Measurements from ENCODE around the gene ARL13B.

GRCh38 chr3:93962798-93963197 is 17.2 kb upstream of the ARL13B start:
- no peak for TF ChIP-seq USF2 (CRISPR knock-in tag; IDR thresholded peaks at IDR 0.05)
- TF ChIP-seq CTCF (IDR thresholded peaks at IDR 0.05) = no peak
- no peak for TF ChIP-seq NFYB (CRISPR knock-in tag; conservative IDR thresholded peaks at IDR 0.05; ENCODE audit: low read depth)

Measured in WTC11 (cell line).